Measurements from ENCODE around the gene C2CD2. TPM values are rescaled to one million over a fixed set of nuclear protein-coding genes. Genes with fewer than 3 reads are reported as not detected.
"Not testable (repeated sequence)": the region's sequence is repeated elsewhere in the genome, so short reads cannot be mapped to it uniquely, and the experiment has no call there.

The C2CD2 gene
- total RNA-seq, 1 experiment from 2014 or later, result 9.2 TPM

DNA sequence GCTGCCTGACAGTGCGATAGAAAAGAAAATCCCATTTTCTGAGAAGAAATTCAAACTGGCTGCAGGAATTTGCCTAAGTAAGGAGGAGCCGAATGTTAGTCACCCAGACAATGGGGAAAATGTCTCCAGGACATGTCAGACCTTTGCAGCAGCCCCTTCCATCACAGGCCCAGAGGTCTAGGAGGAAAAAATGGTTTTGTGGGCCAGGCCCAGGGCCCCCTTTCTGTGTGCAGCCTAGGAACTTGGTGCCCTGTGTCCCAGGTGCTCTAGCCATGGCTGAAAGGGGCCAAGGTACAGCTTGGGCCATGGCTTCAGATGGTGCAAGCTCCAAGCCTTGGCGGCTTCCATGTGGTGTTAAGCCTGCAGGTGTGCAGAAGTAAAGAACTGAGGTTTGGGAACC lies 41.8 kb upstream of the C2CD2 start:
- DNase-seq (ENCODE audit: low spot score), result no peak
- H3K4me1 ChIP-seq (ENCODE audit: insufficient read depth, low read length, poor library complexity, severe bottlenecking), result no peaks in the 10 kb centered on the region
- POLR2A ChIA-PET (ENCODE audit: low non-redundant PET), result no interaction called here
- BruUV-seq (replicated peaks), result no TSS peak
- H3K4me3 ChIP-seq (ENCODE audit: low read depth, low read length, poor library complexity, severe bottlenecking), result no peak overlapping the region
- H3K36me3 ChIP-seq (ENCODE audit: insufficient read depth, low read length, poor library complexity, severe bottlenecking), result peaks cover 38% of the 10 kb centered on the region
- CTCF ChIA-PET, result no interaction called here
- no peak for TF ChIP-seq EZH2 (IDR thresholded peaks at IDR 0.05; ENCODE audit: borderline replicate concordance, low read depth, low read length, poor library complexity, severe bottlenecking)
- TF ChIP-seq, protein P1, sequence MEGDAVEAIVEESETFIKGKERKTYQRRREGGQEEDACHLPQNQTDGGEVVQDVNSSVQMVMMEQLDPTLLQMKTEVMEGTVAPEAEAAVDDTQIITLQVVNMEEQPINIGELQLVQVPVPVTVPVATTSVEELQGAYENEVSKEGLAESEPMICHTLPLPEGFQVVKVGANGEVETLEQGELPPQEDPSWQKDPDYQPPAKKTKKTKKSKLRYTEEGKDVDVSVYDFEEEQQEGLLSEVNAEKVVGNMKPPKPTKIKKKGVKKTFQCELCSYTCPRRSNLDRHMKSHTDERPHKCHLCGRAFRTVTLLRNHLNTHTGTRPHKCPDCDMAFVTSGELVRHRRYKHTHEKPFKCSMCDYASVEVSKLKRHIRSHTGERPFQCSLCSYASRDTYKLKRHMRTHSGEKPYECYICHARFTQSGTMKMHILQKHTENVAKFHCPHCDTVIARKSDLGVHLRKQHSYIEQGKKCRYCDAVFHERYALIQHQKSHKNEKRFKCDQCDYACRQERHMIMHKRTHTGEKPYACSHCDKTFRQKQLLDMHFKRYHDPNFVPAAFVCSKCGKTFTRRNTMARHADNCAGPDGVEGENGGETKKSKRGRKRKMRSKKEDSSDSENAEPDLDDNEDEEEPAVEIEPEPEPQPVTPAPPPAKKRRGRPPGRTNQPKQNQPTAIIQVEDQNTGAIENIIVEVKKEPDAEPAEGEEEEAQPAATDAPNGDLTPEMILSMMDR (conservative IDR thresholded peaks at IDR 0.05; ENCODE audit: low read depth, low read length), result no peak
- no peaks in the 10 kb centered on the region for H3K27me3 ChIP-seq (replicated peaks; ENCODE audit: insufficient read depth, low read depth, low read length, poor library complexity)
- H3K9me3 ChIP-seq (ENCODE audit: low read depth, low read length, poor library complexity, severe bottlenecking), result no peaks in the 10 kb centered on the region
- intact Hi-C loops (cut with micrococcal nuclease; ENCODE audit: unreplicated experiment), result no loop called here
- no peak overlapping the region for H3K27ac ChIP-seq (ENCODE audit: low read depth, low read length, poor library complexity, severe bottlenecking)

DNA sequence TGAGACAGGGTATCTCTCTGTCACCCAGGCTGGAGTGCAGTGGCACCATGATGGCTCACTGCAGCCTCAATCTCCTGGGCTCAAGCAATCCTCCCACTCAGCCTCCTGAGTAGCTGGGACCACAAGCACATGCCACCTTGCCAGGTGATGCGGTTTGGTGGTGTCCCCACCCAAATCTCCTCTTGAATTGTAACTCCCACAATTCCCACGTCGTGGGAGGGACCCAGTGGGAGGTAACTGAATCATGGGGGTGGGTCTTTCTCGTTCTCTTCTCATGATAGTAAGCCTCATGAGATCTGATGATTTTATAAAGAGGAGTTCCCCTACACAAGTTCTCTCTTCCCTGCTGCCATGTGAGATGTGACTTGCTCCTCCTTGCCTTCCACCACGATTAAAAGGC lies 40.8 kb upstream of the C2CD2 start:
- BruUV-seq (replicated peaks); H3K4me3 ChIP-seq (ENCODE audit: low read depth, low read length, poor library complexity, severe bottlenecking); H3K9me3 ChIP-seq (ENCODE audit: low read depth, low read length, poor library complexity, severe bottlenecking); POLR2A ChIA-PET (ENCODE audit: low non-redundant PET); H3K27ac ChIP-seq (ENCODE audit: low read depth, low read length, poor library complexity, severe bottlenecking); H3K4me1 ChIP-seq (ENCODE audit: insufficient read depth, low read length, poor library complexity, severe bottlenecking); intact Hi-C loops (cut with micrococcal nuclease; ENCODE audit: unreplicated experiment); CTCF ChIA-PET; H3K27me3 ChIP-seq (replicated peaks; ENCODE audit: insufficient read depth, low read depth, low read length, poor library complexity); DNase-seq (ENCODE audit: low spot score): not testable (repeated sequence)
- H3K36me3 ChIP-seq (ENCODE audit: insufficient read depth, low read length, poor library complexity, severe bottlenecking), result peaks cover 46% of the 10 kb centered on the region

- Histone ChIP-seq H3K36me3 (ENCODE audit: insufficient read depth, low read length, poor library complexity, severe bottlenecking) (peaks cover 46% of the 10 kb centered on the region), H3K27ac (ENCODE audit: low read depth, low read length, poor library complexity, severe bottlenecking) (no peak overlapping the region), H3K9me3 (ENCODE audit: low read depth, low read length, poor library complexity, severe bottlenecking) (no peaks in the 10 kb centered on the region), H3K27me3 (replicated peaks; ENCODE audit: insufficient read depth, low read depth, low read length, poor library complexity) (no peaks in the 10 kb centered on the region), H3K4me3 (ENCODE audit: low read depth, low read length, poor library complexity, severe bottlenecking) (no peak overlapping the region), H3K4me1 (ENCODE audit: insufficient read depth, low read length, poor library complexity, severe bottlenecking) (no peaks in the 10 kb centered on the region)
- POLR2A ChIA-PET (ENCODE audit: low non-redundant PET), result no interaction called here
- no TSS peak for BruUV-seq (replicated peaks)
- CTCF ChIA-PET, result no interaction called here
- intact Hi-C loops (cut with micrococcal nuclease; ENCODE audit: unreplicated experiment), result no loop called here
- TF ChIP-seq EZH2 (IDR thresholded peaks at IDR 0.05; ENCODE audit: borderline replicate concordance, low read depth, low read length, poor library complexity, severe bottlenecking), result no peak
- TF ChIP-seq, protein P1 (conservative IDR thresholded peaks at IDR 0.05; ENCODE audit: low read depth, low read length), result no peak
- no peak for DNase-seq (ENCODE audit: low spot score)
These were observed 39.9 kb upstream of the C2CD2 start for GRCh38 chr21:41993744-41994143.

DNA sequence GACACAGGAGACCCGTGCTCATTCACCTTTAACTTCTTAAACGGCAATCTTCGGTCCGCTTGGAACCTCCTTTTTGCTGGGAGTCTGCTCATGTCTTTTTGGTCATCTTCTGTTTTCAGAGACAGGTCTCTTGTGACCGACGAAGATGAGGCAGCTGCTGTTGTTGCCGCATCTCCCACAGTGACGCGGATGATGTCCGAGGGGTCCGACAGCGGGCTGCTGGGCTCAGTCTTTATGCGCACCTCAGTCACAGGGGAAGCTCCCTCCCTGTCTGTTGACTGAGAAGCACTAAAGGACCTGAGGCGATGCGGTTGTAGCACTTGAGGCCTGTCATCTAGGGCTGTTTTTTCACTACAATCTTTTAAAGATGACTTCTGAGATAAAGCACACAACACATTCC lies 38.8 kb upstream of the C2CD2 start:
- H3K27me3 ChIP-seq (replicated peaks; ENCODE audit: insufficient read depth, low read depth, low read length, poor library complexity), result no peaks in the 10 kb centered on the region
- no peaks in the 10 kb centered on the region for H3K9me3 ChIP-seq (ENCODE audit: low read depth, low read length, poor library complexity, severe bottlenecking)
- POLR2A ChIA-PET (ENCODE audit: low non-redundant PET), result no interaction called here
- no peak overlapping the region for H3K27ac ChIP-seq (ENCODE audit: low read depth, low read length, poor library complexity, severe bottlenecking)
- no peaks in the 10 kb centered on the region for H3K4me1 ChIP-seq (ENCODE audit: insufficient read depth, low read length, poor library complexity, severe bottlenecking)
- CTCF ChIA-PET, result no interaction called here
- no peak overlapping the region for H3K4me3 ChIP-seq (ENCODE audit: low read depth, low read length, poor library complexity, severe bottlenecking)
- DNase-seq (ENCODE audit: low spot score), result no peak
- no TSS peak for BruUV-seq (replicated peaks)
- peaks cover 44% of the 10 kb centered on the region for H3K36me3 ChIP-seq (ENCODE audit: insufficient read depth, low read length, poor library complexity, severe bottlenecking)
- intact Hi-C loops (cut with micrococcal nuclease; ENCODE audit: unreplicated experiment), result no loop called here
- TF ChIP-seq, protein P1 (conservative IDR thresholded peaks at IDR 0.05; ENCODE audit: low read depth, low read length), result no peak
- TF ChIP-seq EZH2 (IDR thresholded peaks at IDR 0.05; ENCODE audit: borderline replicate concordance, low read depth, low read length, poor library complexity, severe bottlenecking), result no peak
